Tibial artery (tissue), 4 donors: ENCODE results near the gene NRK.

Source experiments
- DNase-seq, 2 donors: peaks; one replicate each; pipeline ENCODE4 v3.0.0-alpha.2; 2019
- H3K27ac ChIP-seq, 2 donors: fragments of 200-600 bp; sonication (generic) in 1 of 2; 1 replicate in 1 of 2; 2 replicates in 1 of 2; pipeline ENCODE4 v1.5.1; 2018 to 2019; ENCODE audit warnings: mild to moderate bottlenecking in 1 of 2
- H3K27me3 ChIP-seq, 2 donors: fragments of 200-600 bp; sonication (generic) in 1 of 2; one replicate each; pipeline versions ENCODE4 v1.5.1 to v1.6.0; 2016 to 2019
- H3K36me3 ChIP-seq, 3 donors: fragments of 200-600 bp; sonication (generic) in 2 of 3; one replicate each; pipeline ENCODE4 v1.5.1; 2016 to 2019; ENCODE audit warnings: mild to moderate bottlenecking in 2 of 3
- H3K4me1 ChIP-seq, 4 donors: fragments of 200-600 bp; sonication (generic) in 2 of 4; 1 replicate in 3 of 4; 2 replicates in 1 of 4; pipeline ENCODE4 v1.5.1; 2016 to 2019
- H3K4me3 ChIP-seq, 2 donors: fragments of 200-600 bp; sonication (generic) in 1 of 2; 1 replicate in 1 of 2; 2 replicates in 1 of 2; pipeline ENCODE4 v1.5.1; 2018 to 2019; ENCODE audit warnings: mild to moderate bottlenecking in 2 of 2
- H3K9me3 ChIP-seq, 3 donors: fragments of 200-600 bp; sonication (generic) in 1 of 3; one replicate each; pipeline ENCODE4 v1.5.1; 2016 to 2019
- CTCF ChIP-seq, 2 experiments: fragments of 200-600 bp in 1 of 2; fragments of 450-650 bp in 1 of 2; IDR thresholded peaks; one replicate each; pipeline ENCODE4 v1.5.1; 2017 to 2019; ENCODE audit warnings: antibody characterized with exemption in 2 of 2, mild to moderate bottlenecking in 1 of 2, moderate library complexity in 1 of 2
- intact Hi-C: fragments of 100-400 bp; cut with DNase I; formaldehyde crosslinking; loops from one replicate; pipeline ENCODE4 v1.15.0; 2023; ENCODE audit warnings: low total_unique reads

Gene NRK

GRCh38 chrX:106007815-106008214, 185.5 kb downstream of the NRK start:
- Histone ChIP-seq H3K27me3 (no peaks in the 10 kb centered on the region), H3K36me3 (no peaks in the 10 kb centered on the region), H3K4me3 (no peak overlapping the region), H3K4me1 (no peaks in the 10 kb centered on the region), H3K9me3 (peaks cover 0 to 19% (median 0%) of the 10 kb centered on the region in 3 donors), H3K27ac (no peak overlapping the region)
- DNase-seq, result no peak
- intact Hi-C loops, result no loop called here
- TF ChIP-seq CTCF (IDR thresholded peaks at IDR 0.05), result no peak
